MM.1S (cell line): Measurements from ENCODE around the gene PTGER2.

Experiments used
- EZH2 ChIP-seq: fragments of 300-600 bp; sonication (generic); optimal IDR thresholded peaks from 2 replicates; pipeline ENCODE3; 2017; ENCODE audit warnings: low read depth, mild to moderate bottlenecking, antibody characterized with exemption, low read length, mixed read lengths
- EZH2phosphoT487 ChIP-seq: fragments of 300-600 bp; sonication (generic); IDR thresholded peaks from 2 replicates; pipeline ENCODE4 v1.6.1; 2018; ENCODE audit warnings: antibody characterized with exemption, low read length
- TF ChIP-seq, protein P1 (sequence below): fragments of 300-600 bp; sonication (generic); IDR thresholded peaks from 2 replicates; pipeline ENCODE4 v1.5.1; 2016; ENCODE audit warnings: antibody characterized with exemption, low read length, mixed read lengths

- TF ChIP-seq, protein P1, sequence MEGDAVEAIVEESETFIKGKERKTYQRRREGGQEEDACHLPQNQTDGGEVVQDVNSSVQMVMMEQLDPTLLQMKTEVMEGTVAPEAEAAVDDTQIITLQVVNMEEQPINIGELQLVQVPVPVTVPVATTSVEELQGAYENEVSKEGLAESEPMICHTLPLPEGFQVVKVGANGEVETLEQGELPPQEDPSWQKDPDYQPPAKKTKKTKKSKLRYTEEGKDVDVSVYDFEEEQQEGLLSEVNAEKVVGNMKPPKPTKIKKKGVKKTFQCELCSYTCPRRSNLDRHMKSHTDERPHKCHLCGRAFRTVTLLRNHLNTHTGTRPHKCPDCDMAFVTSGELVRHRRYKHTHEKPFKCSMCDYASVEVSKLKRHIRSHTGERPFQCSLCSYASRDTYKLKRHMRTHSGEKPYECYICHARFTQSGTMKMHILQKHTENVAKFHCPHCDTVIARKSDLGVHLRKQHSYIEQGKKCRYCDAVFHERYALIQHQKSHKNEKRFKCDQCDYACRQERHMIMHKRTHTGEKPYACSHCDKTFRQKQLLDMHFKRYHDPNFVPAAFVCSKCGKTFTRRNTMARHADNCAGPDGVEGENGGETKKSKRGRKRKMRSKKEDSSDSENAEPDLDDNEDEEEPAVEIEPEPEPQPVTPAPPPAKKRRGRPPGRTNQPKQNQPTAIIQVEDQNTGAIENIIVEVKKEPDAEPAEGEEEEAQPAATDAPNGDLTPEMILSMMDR: no peak
- no peak for TF ChIP-seq EZH2
- no peak for TF ChIP-seq EZH2phosphoT487
These were observed 3.6 kb upstream of the PTGER2 start for GRCh38 chr14:52310541-52310940.
